GM23248 (cell line): ENCODE measurements around the gene GRIP2. TPM values are rescaled to one million over a fixed set of nuclear protein-coding genes. Genes with fewer than 3 reads are reported as not detected.

Experiments
- DNase-seq: peaks from one replicate; pipeline ENCODE4 v3.0.0-alpha.2; 2015
- H2AFZ ChIP-seq: fragments of 200-600 bp; sonication (generic); 2 replicates; pipeline ENCODE4 v1.6.1; 2016; ENCODE audit warnings: antibody characterized with exemption
- H3F3A ChIP-seq: fragments of 200-600 bp; sonication (generic); 2 replicates; pipeline ENCODE4 v1.6.1; 2016; ENCODE audit warnings: mild to moderate bottlenecking, antibody characterized with exemption, mixed run types; ENCODE audit not compliant: insufficient read depth
- H3K27ac ChIP-seq: fragments of 200-600 bp; sonication (generic); 2 replicates; pipeline ENCODE4 v1.5.1; 2016; ENCODE audit warnings: mild to moderate bottlenecking
- H3K27me3 ChIP-seq: fragments of 200-600 bp; sonication (generic); replicated peaks from 2 replicates; pipeline ENCODE4 v1.6.1; 2016; ENCODE audit warnings: mild to moderate bottlenecking; ENCODE audit not compliant: insufficient read depth
- H3K36me3 ChIP-seq: fragments of 200-600 bp; sonication (generic); 2 replicates; pipeline ENCODE4 v1.6.1; 2016; ENCODE audit warnings: low read depth, mild to moderate bottlenecking
- H3K4me1 ChIP-seq: fragments of 200-600 bp; sonication (generic); 2 replicates; pipeline ENCODE4 v1.6.1; 2016; ENCODE audit warnings: mild to moderate bottlenecking; ENCODE audit not compliant: insufficient read depth
- H3K4me2 ChIP-seq: fragments of 200-600 bp; sonication (generic); one replicate; pipeline ENCODE4 v1.6.1; 2016; ENCODE audit warnings: mild to moderate bottlenecking; ENCODE audit not compliant: unreplicated experiment
- H3K4me3 ChIP-seq: fragments of 200-600 bp; sonication (generic); 2 replicates; pipeline ENCODE4 v1.5.1; 2016; ENCODE audit warnings: mild to moderate bottlenecking
- H3K79me2 ChIP-seq: fragments of 200-600 bp; sonication (generic); 2 replicates; pipeline ENCODE4 v1.6.1; 2016; ENCODE audit warnings: mild to moderate bottlenecking; ENCODE audit not compliant: insufficient read depth
- H3K9ac ChIP-seq: fragments of 200-600 bp; sonication (generic); 2 replicates; pipeline ENCODE4 v1.6.1; 2016; ENCODE audit warnings: mild to moderate bottlenecking
- H3K9me2 ChIP-seq: fragments of 200-600 bp; sonication (generic); 2 replicates; pipeline ENCODE4 v1.6.1; 2016; ENCODE audit warnings: mixed run types, mild to moderate bottlenecking, moderate library complexity; ENCODE audit not compliant: insufficient read depth
- H3K9me3 ChIP-seq: fragments of 200-600 bp; sonication (generic); one replicate; pipeline ENCODE4 v1.6.1; 2017; ENCODE audit warnings: low read depth
- H4K20me1 ChIP-seq: fragments of 200-600 bp; sonication (generic); 2 replicates; pipeline ENCODE4 v1.6.0; 2016; ENCODE audit not compliant: insufficient read depth
- EZH2 ChIP-seq: fragments of 200-600 bp; sonication (generic); IDR thresholded peaks from 2 replicates; pipeline ENCODE4 v1.6.1; 2018; ENCODE audit warnings: antibody characterized with exemption, mild to moderate bottlenecking; ENCODE audit not compliant: insufficient read depth, poor library complexity, severe bottlenecking
- EZH2phosphoT487 ChIP-seq: fragments of 200-600 bp; sonication (generic); IDR thresholded peaks from 2 replicates; pipeline ENCODE4 v1.6.1; 2018; ENCODE audit warnings: antibody characterized with exemption, moderate library complexity, mild to moderate bottlenecking, low read depth; ENCODE audit not compliant: insufficient read depth
- WGBS, 2 experiments: methylation state at CpG; one replicate each; pipeline ENCODE4 v1.1.6; 2015 to 2017; ENCODE audit warnings: low lambda C conversion rate in 2 of 2, low coverage in 1 of 2; ENCODE audit errors: missing lambda C conversion rate in 2 of 2; 5-methylcytosine and 5-hydroxymethylcytosine counted together
- in situ Hi-C: fragments of 300-500 bp; cut with MboI; formaldehyde crosslinking; loops from 2 replicates; pipeline ENCODE4 v1.15.0; 2020
- polyA plus RNA-seq: library from polyadenylated mRNA; unstranded; fragments of >200 nt; fragmentation: Nextera tagmentation; extraction: Ambion mirVana; gene quantifications from 2 replicates; pipeline ENCODE4 v1.2.1, GENCODE V29; 2016
- total RNA-seq: library from RNA; depleted of rRNA; stranded (reverse); fragments of >200 nt; shearing (Covaris generic); gene quantifications from 2 replicates; pipeline ENCODE4 v1.2.3, GENCODE V29; 2014

The GRIP2 gene
- total and polyA plus RNA-seq, 2 experiments from 2014 or later, result 0.11 to 0.14 TPM

- H3F3A ChIP-seq, result no peaks in the 10 kb centered on the region
- in situ Hi-C loops, result no loop called here
- H3K9ac ChIP-seq, result no peak overlapping the region
- 91 to 94% methylated on average over 13 of the region's 13 CpGs for WGBS, 2 experiments
- no peaks in the 10 kb centered on the region for H4K20me1 ChIP-seq
- DNase-seq, result no peak
- H3K9me2 ChIP-seq, result no peaks in the 10 kb centered on the region
- no peaks in the 10 kb centered on the region for H3K9me3 ChIP-seq
- no peak overlapping the region for H3K27ac ChIP-seq
- no peaks in the 10 kb centered on the region for H3K4me1 ChIP-seq
- peaks cover 14% of the 10 kb centered on the region; the same call in 1 of the 2 replicates for H3K36me3 ChIP-seq
- no peaks in the 10 kb centered on the region for H3K27me3 ChIP-seq
- no peak overlapping the region for H3K4me3 ChIP-seq
- no peak overlapping the region for H3K4me2 ChIP-seq
- no peak overlapping the region for H2AFZ ChIP-seq
- no peak for TF ChIP-seq EZH2
- no peak for TF ChIP-seq EZH2phosphoT487
- H3K79me2 ChIP-seq, result no peaks in the 10 kb centered on the region
These were observed 58.5 kb downstream of the GRIP2 start for GRCh38 chr3:14481646-14482036.

- H3K4me3 ChIP-seq, result no peak overlapping the region
- H2AFZ ChIP-seq, result no peak overlapping the region
- H3K27ac ChIP-seq, result no peak overlapping the region
- no peaks in the 10 kb centered on the region for H3K9me3 ChIP-seq
- no peaks in the 10 kb centered on the region for H4K20me1 ChIP-seq
- 65 to 69% methylated on average over 8 to 10 of the region's 10 CpGs for WGBS, 2 experiments
- H3K4me1 ChIP-seq, result no peaks in the 10 kb centered on the region
- H3F3A ChIP-seq, result no peaks in the 10 kb centered on the region
- H3K9me2 ChIP-seq, result no peaks in the 10 kb centered on the region
- H3K4me2 ChIP-seq, result no peak overlapping the region
- TF ChIP-seq EZH2 (no peak), EZH2phosphoT487 (no peak)
- H3K36me3 ChIP-seq, result peaks cover 14% of the 10 kb centered on the region; the same call in 1 of the 2 replicates
- DNase-seq, result no peak
- H3K9ac ChIP-seq, result no peak overlapping the region
- no peaks in the 10 kb centered on the region for H3K27me3 ChIP-seq
- in situ Hi-C loops, result no loop called here
- no peaks in the 10 kb centered on the region for H3K79me2 ChIP-seq
These were observed 59.0 kb downstream of the GRIP2 start for GRCh38 chr3:14481018-14481645.

GRCh38 chr3:14480207-14481017, 59.7 kb downstream of the GRIP2 start:
- in situ Hi-C loops, result no loop called here
- H3K27ac ChIP-seq, result no peak overlapping the region

DNA sequence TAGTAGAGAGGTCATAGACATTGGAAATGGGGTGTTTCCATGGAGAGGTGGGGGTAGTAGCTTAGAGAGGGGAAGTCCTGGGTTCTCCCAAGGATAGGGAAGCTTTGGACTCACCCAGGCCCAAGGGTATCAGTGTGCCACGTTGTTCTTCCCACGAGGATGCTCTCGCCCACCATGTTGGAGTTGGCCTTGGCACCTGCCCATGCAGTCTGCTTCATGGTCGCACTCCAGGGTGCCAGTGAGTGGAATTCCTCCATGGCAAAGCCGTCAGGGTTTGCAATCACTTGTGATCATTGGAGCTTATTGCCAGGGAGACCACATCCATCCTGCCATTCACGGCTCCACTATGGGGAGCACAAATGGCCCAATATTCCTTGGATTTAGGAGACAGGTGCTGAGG, 60.6 kb downstream of the GRIP2 start:
- TF ChIP-seq EZH2 (no peak), EZH2phosphoT487 (no peak)
- H3K9me3 ChIP-seq, result no peaks in the 10 kb centered on the region
- H3F3A ChIP-seq, result no peaks in the 10 kb centered on the region
- H3K4me2 ChIP-seq, result no peak overlapping the region
- H3K79me2 ChIP-seq, result no peaks in the 10 kb centered on the region
- H3K9me2 ChIP-seq, result no peaks in the 10 kb centered on the region
- H4K20me1 ChIP-seq, result no peaks in the 10 kb centered on the region
- no peak overlapping the region for H3K27ac ChIP-seq
- H3K27me3 ChIP-seq, result no peaks in the 10 kb centered on the region
- no peak for DNase-seq
- no peak overlapping the region for H2AFZ ChIP-seq
- H3K4me3 ChIP-seq, result no peak overlapping the region
- H3K9ac ChIP-seq, result no peak overlapping the region
- no peaks in the 10 kb centered on the region for H3K4me1 ChIP-seq
- H3K36me3 ChIP-seq, result peaks cover 14% of the 10 kb centered on the region; the same call in 1 of the 2 replicates
- in situ Hi-C loops, result no loop called here
- WGBS, 2 experiments, result 90 to 94% methylated on average over 6 of the region's 6 CpGs

More at GRCh38 chr3:14480207-14481017, 59.7 kb downstream of the GRIP2 start:
- no peak for TF ChIP-seq EZH2
- no peak for TF ChIP-seq EZH2phosphoT487
- Histone ChIP-seq H3K27me3 (no peaks in the 10 kb centered on the region), H4K20me1 (no peaks in the 10 kb centered on the region), H3F3A (no peaks in the 10 kb centered on the region), H3K9me3 (no peaks in the 10 kb centered on the region), H3K36me3 (peaks cover 14% of the 10 kb centered on the region; the same call in 1 of the 2 replicates), H3K4me3 (no peak overlapping the region), H3K9ac (no peak overlapping the region), H3K79me2 (no peaks in the 10 kb centered on the region), H3K9me2 (no peaks in the 10 kb centered on the region), H3K4me2 (no peak overlapping the region), H3K4me1 (no peaks in the 10 kb centered on the region), H2AFZ (no peak overlapping the region)
- 86 to 91% methylated on average over 8 of the region's 8 CpGs for WGBS, 2 experiments
- no peak for DNase-seq
